Measurements from ENCODE around the gene CNDP2.
A peak's percentile ranks its signal among the peaks of the same experiment; 100 is the strongest.

Gene CNDP2

GRCh38 chr18:74473976-74474640 is 22.1 kb upstream of the CNDP2 start:
- no peak for DNase-seq (ENCODE audit: low read depth)

GRCh38 chr18:74476140-74476539 is 20.0 kb upstream of the CNDP2 start:
- DNase-seq (ENCODE audit: low read depth) = no peak

- DNase-seq (ENCODE audit: low read depth) = no peak
Measured at GRCh38 chr18:74477771-74478170, 18.4 kb upstream of the CNDP2 start.

- DNase-seq (ENCODE audit: low read depth) = no peak
Measured at GRCh38 chr18:74478316-74478715, 17.8 kb upstream of the CNDP2 start.

- peak; percentile 15 for DNase-seq (ENCODE audit: low read depth)
Measured at GRCh38 chr18:74478880-74479279, 17.3 kb upstream of the CNDP2 start.

GRCh38 chr18:74479486-74480148 is 16.5 kb upstream of the CNDP2 start:
- no peak for DNase-seq (ENCODE audit: low read depth)

GRCh38 chr18:74480149-74480651 is 16.0 kb upstream of the CNDP2 start:
- no peak for DNase-seq (ENCODE audit: low read depth)

GRCh38 chr18:74482697-74483096 is 13.5 kb upstream of the CNDP2 start:
- no peak for DNase-seq (ENCODE audit: low read depth)

- no peak for DNase-seq (ENCODE audit: low read depth)
Measured at GRCh38 chr18:74486119-74486849, 9.9 kb upstream of the CNDP2 start.

- DNase-seq (ENCODE audit: low read depth) = no peak
Measured at GRCh38 chr18:74488354-74488753, 7.8 kb upstream of the CNDP2 start.

GRCh38 chr18:74488864-74489263 is 7.3 kb upstream of the CNDP2 start:
- DNase-seq (ENCODE audit: low read depth) = no peak

- no peak for DNase-seq (ENCODE audit: low read depth)
Measured at GRCh38 chr18:74489676-74490075, 6.5 kb upstream of the CNDP2 start.

- no peak for DNase-seq (ENCODE audit: low read depth)
Measured at GRCh38 chr18:74492259-74492658, 3.9 kb upstream of the CNDP2 start.

- peak; percentile 39 for DNase-seq (ENCODE audit: low read depth)
Measured at GRCh38 chr18:74493689-74494088, 2.5 kb upstream of the CNDP2 start.

GRCh38 chr18:74494514-74494913 is 1.6 kb upstream of the CNDP2 start:
- no peak for DNase-seq (ENCODE audit: low read depth)

GRCh38 chr18:74496508-74497323 is 553 bp downstream of the CNDP2 start:
- DNase-seq (ENCODE audit: low read depth) = peak; percentile 54

GRCh38 chr18:74497324-74497676 is 1.1 kb downstream of the CNDP2 start:
- no peak for DNase-seq (ENCODE audit: low read depth)

GRCh38 chr18:74497778-74498177 is 1.6 kb downstream of the CNDP2 start:
- DNase-seq (ENCODE audit: low read depth) = no peak

GRCh38 chr18:74498712-74499627 is 2.8 kb downstream of the CNDP2 start:
- no peak for DNase-seq (ENCODE audit: low read depth)

GRCh38 chr18:74499633-74500032 is 3.5 kb downstream of the CNDP2 start:
- peak; percentile 34 for DNase-seq (ENCODE audit: low read depth)

GRCh38 chr18:74500372-74500771 is 4.2 kb downstream of the CNDP2 start:
- no peak for DNase-seq (ENCODE audit: low read depth)

All from fibroblast of gingiva (primary cell).